Activated CD4-positive, alpha-beta T cell treated with anti-CD3 and anti-CD28 coated beads for 24 hours (primary cell): Measurements from ENCODE around the gene ZNF507.
"Not testable (repeated sequence)": the region's sequence is repeated elsewhere in the genome, so short reads cannot be mapped to it uniquely, and the experiment has no call there.

Experiments used
- DNase-seq, 2 donors: peaks; one replicate each; pipeline ENCODE4 v3.0.0-alpha.2; 2020; ENCODE audit warnings: low read depth in 2 of 2

The ZNF507 gene

GRCh38 chr19:32407004-32407992 lies 61.9 kb downstream of the ZNF507 start:
- DNase-seq = no peak

- no peak for DNase-seq
These were observed 69.8 kb downstream of the ZNF507 start for GRCh38 chr19:32415246-32415645.

- no peak for DNase-seq
These were observed 70.3 kb downstream of the ZNF507 start for GRCh38 chr19:32415669-32416068.

GRCh38 chr19:32416749-32417456 lies 71.5 kb downstream of the ZNF507 start:
- DNase-seq = no peak

- no peak for DNase-seq
These were observed 72.7 kb downstream of the ZNF507 start for GRCh38 chr19:32418155-32418554.

- DNase-seq = no peak
These were observed 76.4 kb downstream of the ZNF507 start for GRCh38 chr19:32421589-32422361.

GRCh38 chr19:32422435-32422834 lies 77.0 kb downstream of the ZNF507 start:
- DNase-seq = no peak

GRCh38 chr19:32423944-32424343 lies 78.5 kb downstream of the ZNF507 start:
- not testable (repeated sequence) for DNase-seq

GRCh38 chr19:32427536-32427935 lies 82.1 kb downstream of the ZNF507 start:
- no peak for DNase-seq

GRCh38 chr19:32436692-32437091 lies 91.3 kb downstream of the ZNF507 start:
- no peak for DNase-seq

- DNase-seq = no peak
These were observed 91.7 kb downstream of the ZNF507 start for GRCh38 chr19:32437096-32437495.
